ENCODE data around the gene EYA2.

- TF ChIP-seq CTCF (IDR thresholded peaks at IDR 0.05; ENCODE audit: poor library complexity) (no peak), EZH2 (IDR thresholded peaks at IDR 0.05; ENCODE audit: borderline replicate concordance) (no peak), EZH2phosphoT487 (IDR thresholded peaks at IDR 0.05; ENCODE audit: low read depth, severe bottlenecking, unreplicated experiment) (no peak)
Observed at GRCh38 chr20:47222468-47223119, 328.0 kb downstream of the EYA2 start.

Data from hepatocyte (in vitro differentiated cells).